ENCODE data around the gene FBXO2. TPM values are rescaled to one million over a fixed set of nuclear protein-coding genes. Genes with fewer than 3 reads are reported as not detected.

The FBXO2 gene
- total and polyA plus RNA-seq, 9 of the 15 experiments (the other 6 are each of a cell fraction or from before 2014, with no cell fraction given): 0.04 to 1.9 (median 0.27) TPM

- no TSS peak for BruUV-seq (replicated peaks)
- Histone ChIP-seq H3K79me2 (ENCODE audit: control insufficient read depth, insufficient read depth, low read length) (no peaks in the 10 kb centered on the region), H3K9me1 (ENCODE audit: control insufficient read depth, insufficient read depth, low read length) (no peaks in the 10 kb centered on the region), H4K20me1 (replicated peaks; ENCODE audit: control insufficient read depth, insufficient read depth, low read length) (peaks cover 21% of the 10 kb centered on the region), H3K9ac (ENCODE audit: insufficient read depth in 1 of 2, low read depth in 2 of 2, low read length in 2 of 2) (no peak overlapping the region), H3K27me3 (ENCODE audit: control insufficient read depth in 2 of 2, insufficient read depth in 2 of 2, low read length in 2 of 2) (peaks cover 18 to 60% of the 10 kb centered on the region in 2 experiments; a peak in 4 of 5 replicates), H3K36me3 (ENCODE audit: control insufficient read depth, insufficient read depth, low read length) (no peaks in the 10 kb centered on the region), H3K4me3 (no peak overlapping the region), H3K9me3 (replicated peaks; ENCODE audit: control insufficient read depth, insufficient read depth, low read depth, low read length) (no peaks in the 10 kb centered on the region), H3K4me1 (replicated peaks in 1 of 2; ENCODE audit: control insufficient read depth in 2 of 2, insufficient read depth in 2 of 2, low read length in 2 of 2) (no peaks in the 10 kb centered on the region; a peak in 2 of 5 replicates), H3K27ac (ENCODE audit: extremely low read depth, low read depth, low read length) (no peak overlapping the region), H3K4me2 (ENCODE audit: insufficient read depth, low read length) (no peak overlapping the region), H2AFZ (ENCODE audit: low read depth, low read length) (no peak overlapping the region)
- ChIA-PET CTCF (ENCODE audit: low intra/inter-chr PET ratio) (no interaction called here), POLR2A (interaction anchor here (0.5 to 1.2 kb wide), 6 partner anchors 10 to 145 kb away, joined by 3 to 5 read pairs (median 3); no protein-coding TSS in a partner anchor)
- no peak for FAIRE-seq
- WGBS (ENCODE audit: insufficient coverage, low coverage, missing lambda C conversion rate): 3% methylated on average over 7 of the region's 7 CpGs
- ATAC-seq: no peak
- TF ChIP-seq MTA3 (IDR thresholded peaks at IDR 0.05; ENCODE audit: borderline replicate concordance): no peak
- no peak for TF ChIP-seq SIN3B (IDR thresholded peaks at IDR 0.05; ENCODE audit: low read depth)
- no peak for TF ChIP-seq ZSCAN29 (IDR thresholded peaks at IDR 0.05)
- no peak for TF ChIP-seq ADNP (tag; IDR thresholded peaks at IDR 0.05)
- TF ChIP-seq POLR3A (IDR thresholded peaks at IDR 0.05; ENCODE audit: borderline replicate concordance, extremely low read depth, insufficient read depth, insufficient read length): no peak
- TF ChIP-seq KAT2B (IDR thresholded peaks at IDR 0.05; ENCODE audit: low read depth, low read length): no peak
- no peak for TF ChIP-seq IFI16 (CRISPR knock-in tag; IDR thresholded peaks at IDR 0.05)
- TF ChIP-seq CCAR2 (IDR thresholded peaks at IDR 0.05; ENCODE audit: low read depth, low read length): no peak
- TF ChIP-seq ELK3 (CRISPR knock-in tag; IDR thresholded peaks at IDR 0.05): no peak
- no peak for TF ChIP-seq UBTF (IDR thresholded peaks at IDR 0.05; ENCODE audit: borderline replicate concordance in 1 of 2, low read depth in 2 of 2, low read length in 2 of 2)
- TF ChIP-seq HOMEZ (CRISPR knock-in tag; IDR thresholded peaks at IDR 0.05): no peak
- intact Hi-C loops (cut with micrococcal nuclease): no loop called here
- in situ Hi-C loops (cut with MboI): no loop called here
- no peak for DNase-seq (ENCODE audit: extremely low read depth in 1 of 4, low spot score in 3 of 4)
Measured at GRCh38 chr1:11616766-11617165, 37.5 kb downstream of the FBXO2 start.

Data from K562 (cell line).